Memory B cell (primary cell): ENCODE measurements around the gene NCKAP1.

Experiments
- ATAC-seq: fragments of 150-1000 bp; cut with Tn5 transposase; 2 replicates; pipeline ENCODE4 v1.10.0; 2021; ENCODE audit warnings: low read depth, mild to moderate bottlenecking, moderate library complexity
- DNase-seq, 2 donors: peaks; one replicate each; pipeline ENCODE4 v3.0.0; 2022; ENCODE audit warnings: low spot score in 2 of 2
- H3K27ac Mint-ChIP-seq: one replicate; pipeline ENCODE4 v1.8.0; 2022; ENCODE audit warnings: mild to moderate bottlenecking, moderate library complexity, mixed read lengths
- H3K27me3 Mint-ChIP-seq: one replicate; pipeline ENCODE4 v1.8.0; 2022; ENCODE audit warnings: mixed read lengths
- H3K36me3 Mint-ChIP-seq: one replicate; pipeline ENCODE4 v1.8.0; 2022; ENCODE audit warnings: mild to moderate bottlenecking, mixed read lengths
- H3K4me1 Mint-ChIP-seq: one replicate; pipeline ENCODE4 v1.8.0; 2022; ENCODE audit warnings: mixed read lengths
- H3K4me3 Mint-ChIP-seq: one replicate; pipeline ENCODE4 v1.8.0; 2022; ENCODE audit warnings: mild to moderate bottlenecking, moderate library complexity, mixed read lengths
- H3K9me3 Mint-ChIP-seq: one replicate; pipeline ENCODE4 v1.8.0; 2022; ENCODE audit warnings: mixed read lengths

NCKAP1 gene

DNA sequence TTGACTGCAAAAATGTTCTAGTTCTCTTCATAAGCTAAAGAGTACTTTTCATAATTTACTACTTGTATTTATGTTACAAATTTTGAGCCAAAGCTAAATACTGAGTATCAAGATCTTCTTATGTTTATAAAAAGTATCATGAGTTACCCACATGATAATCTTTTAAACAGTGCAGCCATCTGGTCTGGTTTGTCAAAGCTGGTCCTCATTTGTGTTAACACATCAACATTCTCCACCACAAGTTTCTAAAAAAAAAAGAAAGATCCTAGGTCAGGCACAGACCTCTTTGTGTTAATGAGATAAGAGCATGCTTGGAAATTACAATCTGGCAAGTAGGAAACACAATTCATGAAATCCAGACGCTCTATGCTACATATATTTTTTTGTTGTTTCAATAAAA, 96.3 kb downstream of the NCKAP1 start:
- no peak overlapping the region for H3K4me3 Mint-ChIP-seq
- ATAC-seq (no peak), DNase-seq (no peak)
- H3K4me1 Mint-ChIP-seq: no peaks in the 10 kb centered on the region
- peaks cover 3% of the 10 kb centered on the region for H3K27me3 Mint-ChIP-seq
- no peak overlapping the region for H3K27ac Mint-ChIP-seq
- no peaks in the 10 kb centered on the region for H3K36me3 Mint-ChIP-seq
- H3K9me3 Mint-ChIP-seq: no peaks in the 10 kb centered on the region

- Mint-ChIP-seq H3K27me3 (peaks cover 3% of the 10 kb centered on the region), H3K9me3 (no peaks in the 10 kb centered on the region), H3K4me1 (no peaks in the 10 kb centered on the region), H3K36me3 (no peaks in the 10 kb centered on the region), H3K27ac (no peak overlapping the region), H3K4me3 (no peak overlapping the region)
- no peak for ATAC-seq
- DNase-seq: no peak
Measured at GRCh38 chr2:182941121-182941722, 97.0 kb downstream of the NCKAP1 start.

DNA sequence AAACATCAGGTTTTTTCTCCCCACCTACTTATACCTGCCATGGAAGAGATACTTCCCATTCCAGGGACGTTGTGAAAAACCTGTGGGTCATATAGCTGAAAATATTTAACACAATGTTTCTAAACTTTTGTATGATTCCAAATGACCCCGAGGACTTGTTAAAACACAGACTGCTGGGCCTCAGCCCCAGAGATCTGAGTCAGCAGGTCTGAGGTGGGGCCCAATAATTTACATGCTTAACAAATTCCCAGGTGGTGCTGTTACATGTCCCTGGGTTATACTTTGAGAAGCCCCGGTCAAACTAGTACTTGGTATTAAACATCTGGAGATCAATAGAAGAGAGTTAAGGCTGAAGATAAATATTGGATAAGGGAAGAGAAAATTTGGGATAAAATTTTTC, 100.4 kb downstream of the NCKAP1 start:
- Mint-ChIP-seq H3K36me3 (no peaks in the 10 kb centered on the region), H3K27ac (no peak overlapping the region), H3K4me1 (no peaks in the 10 kb centered on the region), H3K9me3 (no peaks in the 10 kb centered on the region), H3K27me3 (peaks cover 1% of the 10 kb centered on the region), H3K4me3 (no peak overlapping the region)
- no peak for DNase-seq
- ATAC-seq: no peak

DNA sequence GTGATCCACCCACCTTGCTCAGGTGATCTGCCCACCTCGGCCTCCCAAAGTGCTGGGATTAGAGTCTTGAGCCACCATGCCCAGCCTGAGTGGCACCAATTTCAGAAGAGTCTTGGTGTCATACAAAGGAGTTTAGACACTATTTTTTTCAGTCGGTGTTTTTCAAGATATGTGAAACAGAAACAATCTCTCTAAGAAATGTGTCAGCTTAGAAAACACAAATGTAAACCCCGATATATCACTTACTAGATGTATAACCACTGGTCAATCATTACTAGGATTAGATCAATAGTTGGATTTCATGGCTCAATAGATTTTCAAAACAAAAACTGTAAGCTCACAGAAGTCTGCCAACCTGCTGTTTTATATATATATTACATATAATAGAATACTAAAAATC, 104.6 kb downstream of the NCKAP1 start:
- ATAC-seq: no peak
- no peaks in the 10 kb centered on the region for H3K36me3 Mint-ChIP-seq
- DNase-seq: no peak
- no peaks in the 10 kb centered on the region for H3K9me3 Mint-ChIP-seq
- H3K4me1 Mint-ChIP-seq: no peaks in the 10 kb centered on the region
- no peak overlapping the region for H3K27ac Mint-ChIP-seq
- H3K27me3 Mint-ChIP-seq: peaks cover 3% of the 10 kb centered on the region
- H3K4me3 Mint-ChIP-seq: no peak overlapping the region

DNA sequence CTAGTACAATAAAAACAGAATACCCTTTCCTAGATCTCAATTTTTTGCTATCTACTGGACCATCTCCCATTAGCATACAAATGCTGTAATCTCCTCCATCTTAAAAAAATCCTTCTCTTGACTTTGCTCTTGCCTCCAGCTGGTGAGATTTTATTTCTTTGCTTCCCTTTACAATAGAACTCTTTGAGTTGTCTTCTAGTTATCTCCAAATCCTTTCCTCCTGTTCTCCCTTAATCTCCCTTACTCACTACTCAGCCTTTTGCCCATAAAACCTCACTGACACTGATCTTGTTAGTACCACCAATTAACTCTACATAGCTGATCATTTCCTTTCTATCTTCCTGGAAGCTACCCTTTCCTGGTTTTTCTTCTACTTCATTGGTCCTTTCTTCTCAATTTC, 108.3 kb downstream of the NCKAP1 start:
- Mint-ChIP-seq H3K4me3 (no peak overlapping the region), H3K9me3 (no peaks in the 10 kb centered on the region), H3K4me1 (no peaks in the 10 kb centered on the region), H3K27ac (no peak overlapping the region), H3K27me3 (peaks cover 5% of the 10 kb centered on the region), H3K36me3 (no peaks in the 10 kb centered on the region)
- DNase-seq (no peak), ATAC-seq (no peak)

DNA sequence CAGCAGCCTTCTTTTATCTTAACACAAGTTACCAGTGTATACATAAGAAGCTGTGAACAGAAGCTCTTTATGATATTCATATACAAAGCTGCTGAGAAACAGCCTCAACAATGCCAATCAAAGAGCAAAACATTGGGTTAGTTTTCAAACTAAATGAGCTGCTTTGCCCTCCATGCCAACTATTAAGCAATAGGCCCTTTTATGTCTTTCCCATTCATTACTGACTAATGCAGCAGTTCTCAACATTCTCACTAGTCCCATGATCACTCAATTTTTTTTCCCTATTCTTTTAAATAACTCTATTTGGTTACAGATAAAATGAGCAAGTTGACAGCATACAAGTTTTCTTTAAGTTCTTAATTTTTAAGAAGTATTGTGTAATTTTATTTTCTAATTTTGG, 114.0 kb downstream of the NCKAP1 start:
- Mint-ChIP-seq H3K36me3 (no peaks in the 10 kb centered on the region), H3K27me3 (peaks cover 2% of the 10 kb centered on the region), H3K4me1 (no peaks in the 10 kb centered on the region), H3K27ac (no peak overlapping the region), H3K9me3 (no peaks in the 10 kb centered on the region), H3K4me3 (no peak overlapping the region)
- no peak for DNase-seq
- ATAC-seq: no peak

GRCh38 chr2:182921234-182921633, 117.0 kb downstream of the NCKAP1 start:
- H3K27me3 Mint-ChIP-seq: peaks cover 2% of the 10 kb centered on the region
- no peak overlapping the region for H3K27ac Mint-ChIP-seq
- no peak for DNase-seq
- ATAC-seq: no peak
- no peaks in the 10 kb centered on the region for H3K4me1 Mint-ChIP-seq
- H3K4me3 Mint-ChIP-seq: no peak overlapping the region
- no peaks in the 10 kb centered on the region for H3K9me3 Mint-ChIP-seq
- no peaks in the 10 kb centered on the region for H3K36me3 Mint-ChIP-seq

DNA sequence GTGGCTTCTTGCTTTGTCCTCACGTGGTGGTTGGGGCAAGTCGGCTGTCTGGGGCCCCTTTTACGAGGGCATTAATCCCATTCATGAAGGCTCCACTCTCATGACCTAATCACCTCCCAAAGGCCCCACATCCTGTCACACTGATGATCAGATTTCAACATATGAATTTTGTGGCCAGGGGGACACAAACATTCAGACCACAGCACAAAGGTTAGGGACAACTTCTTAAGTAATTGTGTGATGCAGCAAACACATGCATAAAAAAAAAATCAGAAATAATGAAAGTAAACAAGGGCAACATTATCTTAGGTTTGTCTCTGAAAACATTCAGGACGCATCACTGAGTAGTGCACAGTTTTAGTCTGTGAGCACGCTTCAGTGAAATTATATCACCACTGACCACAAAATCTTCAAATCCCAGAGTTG, 117.6 kb downstream of the NCKAP1 start:
- no peak for DNase-seq
- Mint-ChIP-seq H3K4me3 (no peak overlapping the region), H3K4me1 (no peaks in the 10 kb centered on the region), H3K27ac (no peak overlapping the region), H3K9me3 (no peaks in the 10 kb centered on the region), H3K27me3 (no peaks in the 10 kb centered on the region), H3K36me3 (no peaks in the 10 kb centered on the region)
- ATAC-seq: no peak

DNA sequence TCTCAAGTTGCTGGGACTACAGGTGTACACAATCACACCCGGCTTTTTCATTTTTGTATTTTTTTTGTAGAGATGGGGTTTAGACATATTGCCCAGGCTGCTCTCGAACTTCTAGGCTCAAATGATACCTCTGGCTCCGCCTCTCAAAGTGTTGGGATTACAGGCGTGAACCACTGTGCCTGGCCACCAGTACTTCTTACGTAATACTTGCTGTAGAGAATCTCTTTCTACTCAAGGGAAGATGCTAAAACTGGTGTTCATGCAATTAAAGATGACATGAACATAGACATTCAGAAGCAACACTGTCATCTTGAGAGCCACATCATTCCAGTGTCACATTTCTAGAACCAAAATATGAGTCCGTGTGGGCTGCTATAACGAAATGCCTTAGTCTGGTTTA, 118.2 kb downstream of the NCKAP1 start:
- no peaks in the 10 kb centered on the region for H3K36me3 Mint-ChIP-seq
- H3K4me1 Mint-ChIP-seq: no peaks in the 10 kb centered on the region
- H3K9me3 Mint-ChIP-seq: no peaks in the 10 kb centered on the region
- H3K4me3 Mint-ChIP-seq: no peak overlapping the region
- no peak overlapping the region for H3K27ac Mint-ChIP-seq
- DNase-seq: no peak
- H3K27me3 Mint-ChIP-seq: no peaks in the 10 kb centered on the region
- ATAC-seq: no peak

DNA sequence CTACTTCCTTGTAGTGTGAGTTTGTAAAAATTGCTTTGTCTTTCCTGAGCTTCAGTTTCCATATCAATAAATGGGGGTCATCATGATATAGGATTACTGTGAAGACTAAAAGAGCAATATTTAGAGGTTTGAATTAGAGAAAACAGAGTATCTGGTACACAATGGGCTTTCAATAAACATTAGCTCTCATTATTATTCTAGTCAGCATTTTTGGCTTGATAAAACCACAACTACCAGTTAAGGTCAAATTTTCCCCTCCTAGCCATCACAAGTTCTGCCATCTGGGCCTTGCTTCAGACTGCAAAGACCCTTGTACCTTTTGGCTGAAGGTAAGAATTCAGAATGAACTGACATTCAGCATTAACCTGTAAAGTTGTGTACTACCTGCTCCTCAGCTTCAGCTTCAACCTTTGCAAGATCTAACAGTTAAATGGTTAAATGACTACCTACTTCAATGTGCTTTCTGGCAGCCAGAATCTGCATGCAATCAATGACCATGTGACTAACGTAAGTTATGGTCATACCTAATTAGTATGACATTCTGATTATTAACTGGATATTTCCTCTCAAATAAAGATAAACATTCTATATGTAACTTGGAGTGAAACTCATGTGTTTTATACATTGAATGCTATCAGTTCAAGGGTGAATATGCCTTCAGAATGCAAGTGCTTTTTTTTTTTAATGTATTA, 119.2 kb downstream of the NCKAP1 start:
- H3K4me1 Mint-ChIP-seq: no peaks in the 10 kb centered on the region
- H3K9me3 Mint-ChIP-seq: no peaks in the 10 kb centered on the region
- H3K27ac Mint-ChIP-seq: no peak overlapping the region
- DNase-seq: no peak
- H3K4me3 Mint-ChIP-seq: no peak overlapping the region
- no peaks in the 10 kb centered on the region for H3K36me3 Mint-ChIP-seq
- no peaks in the 10 kb centered on the region for H3K27me3 Mint-ChIP-seq
- no peak for ATAC-seq

- ATAC-seq (no peak), DNase-seq (no peak)
- peaks cover 2% of the 10 kb centered on the region for H3K27me3 Mint-ChIP-seq
Measured at GRCh38 chr2:182917924-182918323, 120.3 kb downstream of the NCKAP1 start.

DNA sequence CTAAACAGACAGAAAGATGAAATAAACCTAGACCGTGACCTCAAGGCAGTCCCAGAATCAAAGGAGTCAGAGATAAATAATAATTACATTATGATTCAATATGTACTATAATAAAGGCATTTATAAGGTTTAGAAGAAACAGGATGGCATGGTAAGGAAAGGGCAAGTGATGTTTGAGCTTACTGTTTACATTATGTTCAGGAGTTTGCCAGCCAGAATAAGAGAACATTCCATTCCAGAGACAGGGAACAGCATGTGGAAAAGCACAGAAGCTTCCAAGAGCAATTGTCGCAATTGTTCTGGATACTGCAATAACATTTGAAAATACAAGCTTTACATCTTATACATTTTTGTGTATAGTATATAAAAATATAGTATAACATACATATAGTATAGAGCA, 121.8 kb downstream of the NCKAP1 start:
- no peak for ATAC-seq
- H3K9me3 Mint-ChIP-seq: no peaks in the 10 kb centered on the region
- H3K36me3 Mint-ChIP-seq: no peaks in the 10 kb centered on the region
- no peak overlapping the region for H3K27ac Mint-ChIP-seq
- no peak overlapping the region for H3K4me3 Mint-ChIP-seq
- peaks cover 4% of the 10 kb centered on the region for H3K27me3 Mint-ChIP-seq
- no peaks in the 10 kb centered on the region for H3K4me1 Mint-ChIP-seq
- DNase-seq: no peak

More at GRCh38 chr2:182917924-182918323, 120.3 kb downstream of the NCKAP1 start:
- no peak overlapping the region for H3K27ac Mint-ChIP-seq
- H3K4me1 Mint-ChIP-seq: no peaks in the 10 kb centered on the region
- H3K36me3 Mint-ChIP-seq: no peaks in the 10 kb centered on the region
- no peaks in the 10 kb centered on the region for H3K9me3 Mint-ChIP-seq
- no peak overlapping the region for H3K4me3 Mint-ChIP-seq

GRCh38 chr2:182915369-182916326, 122.6 kb downstream of the NCKAP1 start:
- H3K27ac Mint-ChIP-seq: no peak overlapping the region
- no peaks in the 10 kb centered on the region for H3K9me3 Mint-ChIP-seq
- H3K4me1 Mint-ChIP-seq: no peaks in the 10 kb centered on the region
- peaks cover 5% of the 10 kb centered on the region for H3K27me3 Mint-ChIP-seq
- no peaks in the 10 kb centered on the region for H3K36me3 Mint-ChIP-seq
- ATAC-seq: no peak
- DNase-seq: no peak
- H3K4me3 Mint-ChIP-seq: no peak overlapping the region

DNA sequence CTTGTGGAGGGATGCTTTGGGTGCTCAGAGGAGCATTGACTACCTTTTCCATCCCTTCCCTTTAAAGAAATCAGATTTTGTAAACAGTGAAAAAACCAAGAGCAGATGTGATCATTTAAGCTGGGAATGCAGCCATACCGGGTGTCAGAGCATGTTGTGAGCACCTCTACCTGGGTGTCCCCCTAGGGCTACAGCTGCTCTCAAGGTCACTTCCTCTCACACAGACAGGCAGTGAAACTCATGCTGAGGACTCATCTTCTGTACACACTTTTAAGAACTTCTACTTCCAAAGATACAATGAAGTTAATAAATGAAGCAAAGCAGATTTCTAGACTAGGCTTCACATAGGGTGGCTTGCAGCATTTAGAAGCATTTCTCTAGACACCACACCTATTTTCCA, 123.4 kb downstream of the NCKAP1 start:
- H3K27me3 Mint-ChIP-seq: peaks cover 5% of the 10 kb centered on the region
- H3K36me3 Mint-ChIP-seq: no peaks in the 10 kb centered on the region
- no peaks in the 10 kb centered on the region for H3K9me3 Mint-ChIP-seq
- DNase-seq (no peak), ATAC-seq (no peak)
- no peak overlapping the region for H3K27ac Mint-ChIP-seq
- H3K4me1 Mint-ChIP-seq: no peaks in the 10 kb centered on the region
- no peak overlapping the region for H3K4me3 Mint-ChIP-seq
